G401 (cell line): ENCODE results near the gene ZNF655. TPM values are rescaled to one million over a fixed set of nuclear protein-coding genes. Genes with fewer than 3 reads are reported as not detected.
"Not testable (repeated sequence)": the region's sequence is repeated elsewhere in the genome, so short reads cannot be mapped to it uniquely, and the experiment has no call there.

Experiments used
- DNase-seq: peaks from one replicate; pipeline ENCODE4 v3.0.0-alpha.2; 2015; ENCODE audit warnings: low spot score
- in situ Hi-C: cut with HindIII; loops from 2 replicates; pipeline ENCODE4 v1.10.0; 2016; ENCODE audit warnings: low sequenced_read_pairs, mixed read lengths
- total RNA-seq: library from RNA; depleted of rRNA; stranded (reverse); fragments of >200 nt; shearing (Covaris generic); gene quantifications from 2 replicates; pipeline ENCODE4 v1.2.3, GENCODE V29; 2014; rRNA removed

Gene ZNF655, protein sequence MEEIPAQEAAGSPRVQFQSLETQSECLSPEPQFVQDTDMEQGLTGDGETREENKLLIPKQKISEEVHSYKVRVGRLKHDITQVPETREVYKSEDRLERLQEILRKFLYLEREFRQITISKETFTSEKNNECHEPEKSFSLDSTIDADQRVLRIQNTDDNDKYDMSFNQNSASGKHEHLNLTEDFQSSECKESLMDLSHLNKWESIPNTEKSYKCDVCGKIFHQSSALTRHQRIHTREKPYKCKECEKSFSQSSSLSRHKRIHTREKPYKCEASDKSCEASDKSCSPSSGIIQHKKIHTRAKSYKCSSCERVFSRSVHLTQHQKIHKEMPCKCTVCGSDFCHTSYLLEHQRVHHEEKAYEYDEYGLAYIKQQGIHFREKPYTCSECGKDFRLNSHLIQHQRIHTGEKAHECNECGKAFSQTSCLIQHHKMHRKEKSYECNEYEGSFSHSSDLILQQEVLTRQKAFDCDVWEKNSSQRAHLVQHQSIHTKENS
- total RNA-seq, result 40.9 and 48.6 TPM in 2 replicates

DNA sequence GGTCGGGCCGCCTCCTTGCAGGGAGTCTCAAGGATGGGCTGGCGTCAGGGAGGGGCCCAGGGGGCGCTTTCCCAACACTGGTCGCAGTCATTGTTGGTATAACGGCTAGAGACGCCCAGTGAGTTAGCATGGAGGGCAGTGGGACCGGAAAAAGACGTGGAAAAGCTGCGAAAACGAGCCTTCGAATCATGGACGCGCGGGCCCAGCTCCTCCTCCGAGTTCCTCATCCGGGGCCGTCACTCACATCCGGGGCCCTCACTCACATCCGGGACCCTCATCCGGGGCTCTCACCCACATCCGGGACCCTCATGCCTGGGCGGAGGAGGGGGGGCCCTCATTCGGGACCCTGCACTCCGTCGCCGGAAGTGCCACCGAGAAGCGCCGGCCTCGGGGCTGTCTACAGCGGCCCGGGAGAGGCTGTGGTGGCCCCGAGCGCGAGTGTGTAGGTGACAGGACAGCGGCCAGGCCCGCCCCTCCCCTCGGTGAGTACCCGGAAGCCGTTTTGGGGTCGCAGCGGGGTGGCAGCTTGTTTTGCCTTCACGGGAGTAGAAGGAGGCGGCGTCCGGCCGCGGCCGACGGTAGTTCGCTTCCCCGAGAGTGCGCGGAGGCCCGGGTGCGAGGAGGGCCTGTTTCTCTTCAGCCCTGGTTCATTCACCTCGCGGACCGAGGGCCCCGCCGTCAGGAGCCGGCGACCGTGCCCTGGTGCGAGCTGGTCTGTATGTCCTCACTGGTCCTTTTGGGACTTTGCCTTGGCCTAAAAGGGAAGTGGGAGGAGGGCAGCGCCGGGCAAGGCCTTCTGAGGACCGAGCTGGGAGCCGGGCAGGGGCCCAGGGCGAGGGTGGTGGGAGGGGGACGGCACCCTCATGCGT lies at the start of gene ZNF655:
Gene ZNF655, plus strand, starts transcription at position 337 of the 869 bp plus-strand sequence. CDS start 1,918 bp downstream, outside the sequence.
- peak; percentile 85 for DNase-seq
- in situ Hi-C loops, result no loop called here

DNA sequence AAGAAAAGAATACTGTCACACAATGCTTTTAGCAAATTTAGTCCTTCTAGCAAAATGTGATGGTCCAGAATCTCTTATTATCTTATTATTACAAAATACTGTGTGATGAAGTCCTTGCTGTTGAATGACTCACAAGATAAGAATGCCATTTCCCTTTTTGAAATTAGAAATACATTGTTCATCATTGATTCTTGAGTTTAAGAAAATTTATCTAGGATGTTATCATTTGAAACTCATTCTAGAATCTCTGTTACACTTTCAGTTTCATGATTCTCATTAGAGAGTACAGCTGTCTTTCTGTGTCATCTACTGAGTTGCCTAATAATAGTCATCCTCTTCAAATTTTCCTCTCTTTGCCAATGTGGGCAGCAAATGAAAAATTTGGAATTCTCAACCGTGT lies 44.4 kb upstream of the ZNF655 start:
- DNase-seq, result no peak
- in situ Hi-C loops, result no loop called here

DNA sequence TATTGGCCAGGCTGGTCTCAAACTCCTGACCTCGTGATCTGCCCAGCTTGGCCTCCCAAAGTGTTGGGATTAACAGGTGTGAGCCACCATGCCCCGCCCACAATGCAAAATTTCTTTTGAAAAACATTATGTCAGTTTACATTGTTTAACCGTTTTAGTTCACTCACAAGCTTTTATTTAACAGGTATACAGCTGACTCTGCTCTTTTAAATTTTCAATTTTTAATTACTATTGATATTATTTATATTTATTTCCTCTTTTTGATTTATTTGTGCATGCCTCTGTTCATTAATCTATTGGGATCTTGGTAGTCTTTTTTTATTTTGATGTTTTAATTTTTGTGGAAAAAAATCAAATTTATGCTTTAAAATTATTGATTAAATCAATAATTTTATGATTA lies 37.0 kb upstream of the ZNF655 start:
- no peak for DNase-seq
- in situ Hi-C loops, result no loop called here

DNA sequence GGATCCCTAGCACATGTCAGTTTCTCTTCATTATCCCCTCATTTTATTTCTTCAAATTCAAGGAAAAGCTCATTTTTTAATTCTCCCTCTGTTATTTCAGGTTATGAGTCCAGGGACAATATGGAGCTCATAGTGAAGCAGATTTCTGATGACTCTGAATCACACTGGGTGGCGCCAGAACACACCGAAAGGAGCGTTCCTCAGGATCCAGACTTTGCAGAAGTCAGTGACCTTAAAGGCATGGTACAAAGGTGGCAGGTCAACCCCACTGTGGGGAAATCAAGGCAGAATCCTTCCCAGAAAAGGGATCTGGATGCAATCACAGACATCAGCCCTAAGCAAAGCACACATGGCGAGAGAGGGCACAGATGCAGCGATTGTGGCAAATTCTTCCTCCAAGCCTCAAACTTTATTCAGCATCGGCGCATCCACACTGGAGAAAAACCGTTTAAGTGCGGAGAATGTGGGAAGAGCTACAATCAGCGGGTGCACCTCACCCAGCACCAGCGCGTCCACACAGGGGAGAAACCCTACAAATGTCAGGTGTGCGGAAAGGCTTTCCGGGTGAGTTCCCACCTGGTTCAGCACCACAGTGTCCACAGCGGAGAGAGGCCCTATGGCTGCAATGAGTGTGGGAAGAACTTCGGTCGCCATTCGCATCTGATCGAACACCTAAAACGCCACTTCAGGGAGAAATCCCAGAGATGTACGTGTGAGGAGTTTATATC lies 32.6 kb upstream of the ZNF655 start:
- in situ Hi-C loops, result no loop called here
- no peak for DNase-seq

DNA sequence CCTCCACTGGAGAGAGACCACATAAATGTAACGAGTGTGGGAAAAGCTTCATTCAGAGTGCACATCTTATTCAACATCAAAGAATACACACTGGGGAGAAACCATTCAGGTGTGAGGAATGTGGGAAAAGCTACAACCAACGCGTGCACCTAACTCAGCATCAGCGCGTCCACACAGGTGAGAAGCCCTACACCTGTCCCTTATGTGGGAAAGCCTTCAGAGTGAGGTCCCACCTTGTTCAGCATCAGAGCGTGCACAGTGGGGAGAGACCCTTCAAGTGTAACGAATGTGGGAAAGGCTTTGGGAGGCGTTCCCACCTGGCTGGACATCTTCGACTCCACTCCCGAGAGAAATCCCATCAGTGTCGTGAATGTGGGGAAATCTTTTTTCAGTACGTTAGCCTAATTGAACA lies 27.1 kb upstream of the ZNF655 start:
- in situ Hi-C loops, result no loop called here
- DNase-seq, result no peak

DNA sequence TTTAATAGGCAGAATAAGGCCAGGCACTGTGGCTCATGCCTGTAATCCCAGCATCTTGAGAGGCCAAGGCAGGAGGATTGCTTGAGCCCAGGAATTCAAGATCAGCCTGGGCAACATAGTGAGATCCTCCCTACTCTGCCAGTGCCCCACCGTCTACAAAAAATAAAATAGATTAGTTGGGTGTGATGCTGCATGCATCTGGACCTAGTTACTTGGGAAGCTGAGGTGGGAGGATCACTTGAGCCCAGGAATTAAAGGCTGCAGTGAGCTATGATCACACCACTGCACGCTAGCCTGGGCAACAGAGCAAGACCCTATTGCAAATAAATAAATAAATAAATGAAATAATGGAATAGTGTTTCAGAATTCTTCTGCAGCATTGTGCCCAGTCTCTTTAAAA lies 22.8 kb upstream of the ZNF655 start:
- in situ Hi-C loops, result no loop called here
- DNase-seq, result no peak

DNA sequence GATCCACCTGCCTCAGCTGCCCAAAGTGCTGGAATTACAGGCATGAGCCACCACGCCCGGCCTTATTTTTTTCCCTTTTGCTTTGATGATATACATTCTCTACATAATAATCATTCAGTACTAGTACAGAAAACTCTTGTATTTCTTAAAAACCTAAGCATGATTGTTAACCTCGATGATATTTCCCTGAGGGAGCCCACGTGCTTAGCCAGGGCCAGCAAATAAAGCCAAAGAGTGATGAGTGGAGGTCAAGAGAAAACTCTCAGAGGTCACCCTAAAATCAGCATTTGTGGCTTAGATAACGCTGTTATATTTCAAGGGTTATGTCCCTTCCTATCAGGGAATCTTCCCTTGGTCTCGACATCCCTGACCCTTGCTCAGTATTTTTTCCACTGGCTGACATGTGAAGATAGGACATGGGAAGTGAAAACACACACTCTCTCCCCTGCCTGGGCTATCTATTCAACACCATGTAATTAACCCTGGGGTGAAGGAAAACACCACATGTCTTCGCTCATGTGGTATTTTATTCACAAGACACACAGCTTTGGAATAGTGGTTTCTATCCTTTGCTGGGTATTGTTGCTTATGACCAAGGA lies 19.1 kb upstream of the ZNF655 start:
- DNase-seq, result no peak
- in situ Hi-C loops, result no loop called here

DNA sequence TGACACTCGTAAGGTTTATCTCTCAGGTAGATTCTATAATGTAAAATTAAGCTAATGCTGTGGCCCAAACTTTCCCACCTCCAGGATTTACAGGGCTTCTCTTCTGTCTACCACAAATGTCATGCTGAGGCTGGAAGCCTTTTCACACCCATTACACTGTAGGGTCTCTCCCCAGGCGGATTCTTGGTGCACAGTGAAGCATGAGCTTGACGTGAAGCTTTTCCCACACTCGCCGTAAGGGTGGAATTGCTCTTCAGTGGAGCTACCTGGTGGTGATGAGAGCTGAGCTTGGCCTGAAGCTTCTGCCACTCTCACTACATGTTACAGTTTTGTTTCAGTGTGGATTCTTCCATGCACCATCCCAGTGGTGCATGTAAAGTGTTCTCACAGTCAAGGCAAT lies 17.9 kb upstream of the ZNF655 start:
- no peak for DNase-seq
- in situ Hi-C loops, result no loop called here

DNA sequence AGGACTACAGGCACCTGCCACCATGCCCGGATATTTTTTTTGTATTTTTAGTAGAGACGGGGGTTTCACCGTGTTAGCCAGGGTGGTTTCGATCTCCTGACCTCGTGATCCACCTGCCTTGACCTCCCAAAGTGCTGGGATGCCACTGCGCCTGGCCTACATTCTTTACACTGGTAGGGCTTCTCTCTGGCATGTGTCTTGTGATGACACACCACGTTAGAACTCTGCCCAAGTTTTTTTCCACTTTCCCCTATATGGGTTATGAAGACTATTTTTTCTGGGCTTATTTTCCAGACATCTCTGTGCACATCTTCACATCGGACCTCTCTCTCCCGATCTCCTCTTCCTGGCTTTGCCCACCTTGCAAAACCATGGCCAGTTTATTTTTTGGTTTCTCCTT lies 17.2 kb upstream of the ZNF655 start:
- no peak for DNase-seq
- in situ Hi-C loops, result no loop called here

DNA sequence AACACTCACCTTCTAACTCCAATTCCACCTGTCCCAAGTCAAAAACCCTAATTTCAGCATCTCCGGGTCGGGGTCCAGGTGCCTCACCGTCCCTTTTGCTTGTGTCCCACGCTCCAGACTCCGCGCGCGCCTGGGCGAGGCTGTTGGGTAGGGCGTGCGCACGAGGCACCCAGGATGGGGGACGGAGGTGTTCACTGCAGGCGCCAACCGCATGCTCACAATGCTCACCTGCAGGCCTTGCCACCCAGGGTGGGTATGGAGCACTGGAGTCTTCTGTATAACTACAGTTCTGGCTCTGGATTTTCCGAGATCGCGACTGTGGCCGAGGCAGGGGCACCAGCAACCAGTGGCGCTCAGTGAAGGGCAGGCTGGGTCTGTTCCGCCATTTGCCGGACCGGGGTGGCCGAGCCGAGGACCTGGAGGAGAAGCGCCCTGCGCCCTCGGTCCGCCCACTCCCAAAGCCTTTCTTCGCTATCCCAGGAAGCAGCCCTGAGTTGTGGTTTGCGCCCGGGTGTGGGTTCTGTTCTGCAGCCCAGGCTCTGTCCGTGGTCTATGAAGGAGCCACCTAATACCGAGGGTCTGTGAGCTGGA lies 15.3 kb upstream of the ZNF655 start:
- in situ Hi-C loops, result no loop called here
- no peak for DNase-seq

DNA sequence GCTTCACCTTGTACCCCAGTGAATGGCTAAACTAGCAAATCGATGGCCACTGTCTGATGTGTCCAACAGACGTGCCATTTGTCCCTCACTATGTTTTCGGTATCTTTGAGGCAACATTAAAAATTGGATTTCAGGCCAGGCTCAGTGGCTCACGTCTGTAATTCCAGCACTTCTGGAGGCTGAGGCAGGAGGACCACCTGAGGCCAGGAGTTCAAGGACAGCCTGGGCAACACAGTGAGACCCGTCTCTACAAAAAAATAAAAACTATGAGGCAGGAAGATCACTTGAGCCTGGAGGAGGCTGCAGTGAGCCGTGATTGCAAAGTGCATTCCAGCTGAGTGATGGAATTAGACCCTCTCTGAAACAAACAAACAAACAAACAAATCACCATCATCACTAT lies 14.5 kb upstream of the ZNF655 start:
- in situ Hi-C loops, result no loop called here
- DNase-seq, result no peak

DNA sequence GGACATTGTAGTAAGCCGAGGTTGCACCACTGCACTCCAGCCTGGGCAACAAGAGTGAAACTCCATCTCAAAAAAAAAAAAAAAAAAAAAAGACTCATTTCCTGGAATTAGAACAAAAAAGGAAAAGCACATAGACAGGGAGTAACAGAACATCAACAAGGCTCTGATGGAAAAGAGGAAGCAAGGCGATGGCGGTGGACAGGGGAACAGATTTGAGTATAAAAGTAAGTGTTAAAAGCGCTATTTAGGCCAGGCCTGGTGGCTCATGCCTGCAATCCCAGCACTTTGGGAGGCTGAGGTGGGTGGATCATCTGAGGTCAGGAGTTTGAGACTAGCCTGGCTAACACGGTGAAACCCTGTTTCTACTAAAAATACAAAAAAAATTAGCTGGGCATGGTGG lies 13.1 kb upstream of the ZNF655 start:
- DNase-seq, in situ Hi-C loops: not testable (repeated sequence)

DNA sequence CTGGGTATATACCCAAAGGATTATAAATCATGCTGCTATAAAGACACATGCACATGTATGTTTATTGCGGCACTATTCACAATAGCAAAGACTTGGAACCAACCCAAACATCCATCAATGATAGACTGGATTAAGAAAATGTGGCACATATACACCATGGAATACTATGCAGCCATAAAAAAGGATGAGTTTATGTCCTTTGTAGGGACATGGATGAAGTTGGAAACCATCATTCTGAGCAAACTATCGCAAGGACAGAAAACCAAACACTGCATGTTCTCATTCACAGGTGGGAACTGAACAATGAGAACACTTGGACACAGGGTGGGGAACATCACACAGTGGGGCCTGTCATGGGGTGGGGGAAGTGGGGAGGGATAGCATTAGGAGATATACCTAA lies 8.9 kb upstream of the ZNF655 start:
- DNase-seq, in situ Hi-C loops: not testable (repeated sequence)

DNA sequence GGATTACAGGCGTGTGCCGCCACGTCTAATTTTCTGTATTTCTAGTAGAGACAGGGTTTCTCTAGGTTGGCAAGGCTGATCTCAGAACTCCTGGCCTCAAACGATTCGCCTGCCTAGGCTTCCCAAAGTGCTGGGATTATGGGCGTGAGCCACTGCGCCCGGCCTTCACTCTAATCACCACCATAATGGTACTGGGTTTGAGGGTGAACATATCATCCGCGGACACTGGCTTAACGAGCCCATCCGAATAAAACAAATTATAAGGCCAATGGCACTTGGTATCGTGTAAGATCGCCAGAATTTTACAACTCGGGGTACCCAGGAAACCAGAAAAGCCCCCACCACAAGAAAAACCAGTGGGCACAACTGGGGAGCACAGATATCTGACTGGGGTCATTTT lies 7.1 kb upstream of the ZNF655 start:
- DNase-seq, result no peak
- in situ Hi-C loops, result no loop called here

DNA sequence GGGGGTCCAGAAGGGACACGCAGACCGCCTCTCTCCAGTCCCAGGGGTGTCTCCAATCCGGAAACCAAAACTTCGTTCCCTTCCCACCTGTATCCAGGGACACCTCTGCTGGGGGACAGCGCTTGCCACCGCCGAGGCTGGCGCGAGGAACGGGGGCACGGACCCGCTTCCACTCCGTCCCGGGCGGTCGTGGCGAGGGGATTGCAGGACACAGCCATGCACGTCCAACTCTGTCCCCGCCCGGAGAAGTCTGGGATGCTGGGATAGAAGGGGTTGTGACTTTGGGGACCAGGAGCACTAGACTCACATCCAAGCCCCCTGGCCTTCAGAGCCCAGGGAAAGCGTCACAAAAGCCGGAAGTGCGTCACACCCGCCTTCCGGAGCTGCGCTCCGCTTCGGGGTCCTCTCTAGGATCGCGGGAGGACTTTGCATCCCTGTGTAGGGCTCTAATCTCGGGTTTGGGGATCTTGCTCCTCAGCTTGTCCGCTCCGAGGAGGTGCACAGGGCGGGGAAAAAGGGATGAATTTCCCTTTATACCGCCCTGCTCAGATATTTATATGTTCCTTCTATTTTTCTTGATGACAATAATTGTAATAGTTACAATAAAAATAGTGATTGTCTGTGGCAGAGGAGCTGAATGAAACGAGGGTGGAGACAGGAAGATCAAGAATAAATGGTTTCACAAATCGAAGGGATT lies 6.5 kb upstream of the ZNF655 start, which contains the start of gene FAM200A:
Gene FAM200A, minus strand, starts transcription at position 348 of the 697 bp plus-strand sequence. CDS start 3,707 bp downstream, outside the sequence.
- in situ Hi-C loops, result no loop called here

DNA sequence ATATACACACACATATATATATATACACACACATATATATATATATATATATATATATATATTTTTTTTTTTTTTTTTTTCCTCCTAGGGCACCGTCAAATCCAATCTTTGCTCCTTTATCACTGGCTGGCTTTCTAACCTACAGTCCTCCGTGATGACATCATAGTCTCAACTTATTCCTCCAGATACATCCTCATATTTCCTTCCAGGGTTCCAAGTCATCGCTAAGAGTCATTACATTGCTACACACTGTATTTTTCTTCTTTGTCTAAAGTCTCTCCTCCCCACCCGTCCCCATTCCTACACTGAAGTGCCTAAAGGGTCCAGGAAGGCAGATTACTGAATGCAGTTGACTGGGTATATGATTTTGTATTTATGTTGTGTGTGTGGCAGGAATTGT lies 5.4 kb upstream of the ZNF655 start:
- no peak for DNase-seq
- in situ Hi-C loops, result no loop called here

More for the DNA sequence above, 6.5 kb upstream of the ZNF655 start, which contains the start of gene FAM200A:
- DNase-seq, result peak; percentile 95

DNA sequence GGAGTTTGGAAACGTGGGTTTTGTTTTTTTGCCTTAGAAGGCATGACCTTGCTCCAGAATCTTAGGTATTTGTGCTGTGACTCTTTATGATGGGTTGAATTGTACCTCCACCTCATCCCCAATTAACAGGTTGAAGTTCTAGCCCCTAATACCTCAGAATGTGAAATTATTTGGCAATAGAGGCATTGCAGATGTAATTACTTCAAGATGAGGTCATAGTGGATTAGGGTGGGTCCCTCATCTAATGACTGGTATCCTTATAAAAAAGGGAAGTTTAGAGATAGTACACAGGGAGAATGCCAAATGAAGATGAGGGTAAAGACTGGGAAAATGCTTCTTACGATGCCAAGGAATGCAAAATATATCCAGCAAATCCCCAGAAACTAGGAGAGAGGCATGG lies 3.5 kb upstream of the ZNF655 start:
- in situ Hi-C loops, result no loop called here
- DNase-seq, result no peak

DNA sequence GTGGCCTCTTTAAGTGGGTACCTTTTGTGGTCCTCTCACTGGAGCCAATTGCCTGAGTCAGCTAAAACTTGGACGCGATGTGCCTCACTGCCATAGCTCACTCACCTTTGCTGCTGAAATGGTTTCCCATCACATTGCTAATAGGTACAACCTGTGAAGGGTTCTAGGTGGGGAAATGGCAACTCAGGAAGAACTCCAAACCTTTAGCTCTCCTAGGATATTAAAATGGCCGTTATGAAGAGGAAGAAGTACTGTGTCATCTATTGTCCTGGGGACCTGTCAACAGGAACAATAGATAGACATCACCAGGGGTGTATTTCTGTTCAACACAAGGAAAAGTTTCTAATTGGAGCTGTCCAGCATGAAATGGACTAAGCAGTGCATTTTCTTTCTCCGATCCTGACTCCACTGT lies 1.2 kb upstream of the ZNF655 start:
- in situ Hi-C loops, result no loop called here
- DNase-seq, result no peak
